HepG2 (cell line): ENCODE results near the gene TACC3. TPM values are rescaled to one million over a fixed set of nuclear protein-coding genes. Genes with fewer than 3 reads are reported as not detected.

Experiments used
- HDAC6 ChIP-seq: fragments of 200-600 bp; sonication (generic); IDR thresholded peaks from 2 replicates; pipeline ENCODE4 v1.7.0; 2017; ENCODE audit warnings: mild to moderate bottlenecking, antibody characterized with exemption, low read length, low read depth
- KAT2B ChIP-seq: fragments of 150-350 bp; IDR thresholded peaks from 2 replicates; pipeline ENCODE4 v1.6.1; 2014; ENCODE audit warnings: low read depth, low read length, borderline replicate concordance
- REPIN1 ChIP-seq: sonication (generic); formaldehyde crosslinking; IDR thresholded peaks from 2 replicates; pipeline ENCODE4 v1.8.0; 2022; ENCODE audit warnings: missing genetic modification reagents, low read depth, mild to moderate bottlenecking, borderline replicate concordance
- SCMH1 ChIP-seq: sonication (generic); formaldehyde crosslinking; IDR thresholded peaks from 2 replicates; pipeline ENCODE4 v1.9.0; 2021; ENCODE audit warnings: missing genetic modification reagents, mild to moderate bottlenecking, borderline replicate concordance
- SP5 ChIP-seq: IDR thresholded peaks from 2 replicates; pipeline ENCODE4 v1.6.1; 2016; ENCODE audit warnings: low read depth, borderline replicate concordance
- YEATS2 ChIP-seq: sonication (generic); formaldehyde crosslinking; IDR thresholded peaks from 2 replicates; pipeline ENCODE4 v1.4.0; 2020; ENCODE audit warnings: missing genetic modification reagents, borderline replicate concordance
- ZNF143 ChIP-seq: sonication (generic); formaldehyde crosslinking; IDR thresholded peaks from 2 replicates; pipeline ENCODE4 v1.4.0; 2020; ENCODE audit warnings: missing genetic modification reagents
- ZNF451 ChIP-seq: sonication (generic); formaldehyde crosslinking; IDR thresholded peaks from 2 replicates; pipeline ENCODE4 v1.5.0; 2020; ENCODE audit warnings: mild to moderate bottlenecking, missing genetic modification reagents
- ZNF564 ChIP-seq: sonication (generic); formaldehyde crosslinking; IDR thresholded peaks from 2 replicates; pipeline ENCODE4 v1.8.1; 2023; ENCODE audit warnings: mild to moderate bottlenecking, missing genetic modification reagents
- ZNF83 ChIP-seq: sonication (generic); formaldehyde crosslinking; IDR thresholded peaks from 2 replicates; pipeline ENCODE4 v1.4.0; 2020; ENCODE audit warnings: missing genetic modification reagents, mild to moderate bottlenecking, borderline replicate concordance
- ZNF883 ChIP-seq: sonication (generic); formaldehyde crosslinking; IDR thresholded peaks from 2 replicates; pipeline ENCODE4 v1.5.1; 2020; ENCODE audit warnings: mild to moderate bottlenecking, missing genetic modification reagents; ENCODE audit errors: not compliant biosample characterization
- polyA plus RNA-seq, 8 experiments: library from polyadenylated mRNA; depleted of rRNA in 3 of 8; stranded (reverse) in 7 of 8; unstranded in 1 of 8; fragments of >200 nt; fragmentation: Illumina TruSeq in 4 of 8; extraction: Trizol in 4 of 8; gene quantifications; 2 replicates each; pipeline versions ENCODE4 v1.2.1 to v1.2.3, GENCODE V29; 2011 to 2016; ENCODE audit warnings: low read depth in 4 of 8, missing spikeins in 1 of 8, mixed read lengths in 1 of 8; ENCODE audit not compliant: insufficient read depth in 1 of 8
- total RNA-seq, 5 experiments: library from RNA; depleted of rRNA; stranded (reverse); fragments of >200 nt; fragmentation: Illumina TruSeq; extraction: Trizol; gene quantifications; 2 replicates each; pipeline ENCODE4 v1.2.3, GENCODE V29; 2016; ENCODE audit warnings: low read depth in 1 of 5
- TF ChIP-seq, protein P1 (sequence below), 2 experiments: sonication (generic) in 1 of 2; formaldehyde crosslinking in 1 of 2; IDR thresholded peaks; 2 replicates each; pipeline versions ENCODE4 v1.4.0 to v1.6.1; 2016 to 2020; ENCODE audit warnings: borderline replicate concordance in 1 of 2, low read depth in 1 of 2, mild to moderate bottlenecking in 1 of 2, missing genetic modification reagents in 1 of 2
- TF ChIP-seq, protein P2 (sequence below): IDR thresholded peaks from 2 replicates; pipeline ENCODE4 v1.6.1; 2016; ENCODE audit warnings: missing genetic modification reagents, missing compliant biosample characterization
- TF ChIP-seq, protein P3 (sequence below): sonication (generic); formaldehyde crosslinking; IDR thresholded peaks from 2 replicates; pipeline ENCODE4 v1.9.0; 2022; ENCODE audit warnings: low read depth, missing genetic modification reagents
- TF ChIP-seq, protein P4 (sequence below): sonication (generic); formaldehyde crosslinking; IDR thresholded peaks from 2 replicates; pipeline ENCODE4 v1.4.0; 2020; ENCODE audit warnings: missing genetic modification reagents
- TF ChIP-seq, protein P5 (sequence below): sonication (generic); formaldehyde crosslinking; IDR thresholded peaks from 2 replicates; pipeline ENCODE4 v1.4.0; 2020; ENCODE audit warnings: missing genetic modification reagents, borderline replicate concordance

The TACC3 gene
- total and polyA plus RNA-seq, 2 of the 13 experiments (the other 11 are each of a cell fraction or from before 2014, with no cell fraction given) = 20.3 to 21.2 TPM

DNA sequence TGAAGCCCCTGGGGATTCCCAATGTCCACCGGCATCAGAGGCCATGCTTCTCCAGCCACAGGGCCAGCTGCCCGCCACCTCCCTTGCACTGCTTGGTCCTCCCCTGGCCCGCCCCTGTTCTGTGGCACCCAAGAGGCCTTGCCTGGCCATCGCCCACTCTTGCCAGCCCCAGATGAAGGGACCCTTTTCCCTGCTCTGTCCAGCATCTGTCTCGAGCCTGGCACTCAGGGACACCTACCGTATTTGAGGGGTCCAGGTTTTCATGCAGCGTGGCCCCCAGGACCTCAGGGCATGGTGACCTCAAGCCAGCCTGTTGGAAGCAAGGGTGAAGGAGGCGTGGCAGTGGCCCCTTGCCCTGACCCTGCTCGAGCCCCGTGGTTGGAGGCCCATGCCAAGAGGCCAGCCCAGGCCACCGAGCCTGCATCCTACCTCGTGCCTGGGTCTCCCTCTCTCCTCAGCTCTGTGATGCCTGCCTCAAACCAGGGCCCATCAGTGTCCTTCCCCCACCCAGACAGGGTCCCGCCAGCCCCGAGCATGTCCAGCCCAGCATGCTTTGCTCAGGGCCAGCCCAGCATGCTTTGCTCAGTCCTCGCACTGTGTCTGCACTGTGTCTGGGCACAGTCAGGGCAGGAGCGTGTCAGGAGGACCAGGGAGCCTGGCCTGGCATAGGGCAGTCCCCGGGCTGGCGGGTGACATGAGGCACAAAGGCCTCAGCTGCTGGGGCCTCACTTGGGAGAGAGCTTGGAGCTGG is 57.5 kb downstream of the TACC3 start (continued):
- TF ChIP-seq, protein P1, sequence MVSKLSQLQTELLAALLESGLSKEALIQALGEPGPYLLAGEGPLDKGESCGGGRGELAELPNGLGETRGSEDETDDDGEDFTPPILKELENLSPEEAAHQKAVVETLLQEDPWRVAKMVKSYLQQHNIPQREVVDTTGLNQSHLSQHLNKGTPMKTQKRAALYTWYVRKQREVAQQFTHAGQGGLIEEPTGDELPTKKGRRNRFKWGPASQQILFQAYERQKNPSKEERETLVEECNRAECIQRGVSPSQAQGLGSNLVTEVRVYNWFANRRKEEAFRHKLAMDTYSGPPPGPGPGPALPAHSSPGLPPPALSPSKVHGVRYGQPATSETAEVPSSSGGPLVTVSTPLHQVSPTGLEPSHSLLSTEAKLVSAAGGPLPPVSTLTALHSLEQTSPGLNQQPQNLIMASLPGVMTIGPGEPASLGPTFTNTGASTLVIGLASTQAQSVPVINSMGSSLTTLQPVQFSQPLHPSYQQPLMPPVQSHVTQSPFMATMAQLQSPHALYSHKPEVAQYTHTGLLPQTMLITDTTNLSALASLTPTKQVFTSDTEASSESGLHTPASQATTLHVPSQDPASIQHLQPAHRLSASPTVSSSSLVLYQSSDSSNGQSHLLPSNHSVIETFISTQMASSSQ (IDR thresholded peaks at IDR 0.05; ENCODE audit: low read depth) = no peak
- TF ChIP-seq, protein P1 (CRISPR knock-in tag; IDR thresholded peaks at IDR 0.05; ENCODE audit: borderline replicate concordance) = no peak
- no peak for TF ChIP-seq SCMH1 (CRISPR knock-in tag)
- TF ChIP-seq HDAC6 = no peak
- no peak for TF ChIP-seq KAT2B
- TF ChIP-seq ZNF143 (CRISPR knock-in tag) = peak; percentile 79
- TF ChIP-seq, protein P2, sequence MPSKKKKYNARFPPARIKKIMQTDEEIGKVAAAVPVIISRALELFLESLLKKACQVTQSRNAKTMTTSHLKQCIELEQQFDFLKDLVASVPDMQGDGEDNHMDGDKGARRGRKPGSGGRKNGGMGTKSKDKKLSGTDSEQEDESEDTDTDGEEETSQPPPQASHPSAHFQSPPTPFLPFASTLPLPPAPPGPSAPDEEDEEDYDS (CRISPR knock-in tag) = no peak
- TF ChIP-seq REPIN1 (CRISPR knock-in tag) = peak; percentile 37; the same call in 1 of the 2 replicates
- TF ChIP-seq SP5 (CRISPR knock-in tag) = peak; percentile 38
- TF ChIP-seq, protein P3, sequence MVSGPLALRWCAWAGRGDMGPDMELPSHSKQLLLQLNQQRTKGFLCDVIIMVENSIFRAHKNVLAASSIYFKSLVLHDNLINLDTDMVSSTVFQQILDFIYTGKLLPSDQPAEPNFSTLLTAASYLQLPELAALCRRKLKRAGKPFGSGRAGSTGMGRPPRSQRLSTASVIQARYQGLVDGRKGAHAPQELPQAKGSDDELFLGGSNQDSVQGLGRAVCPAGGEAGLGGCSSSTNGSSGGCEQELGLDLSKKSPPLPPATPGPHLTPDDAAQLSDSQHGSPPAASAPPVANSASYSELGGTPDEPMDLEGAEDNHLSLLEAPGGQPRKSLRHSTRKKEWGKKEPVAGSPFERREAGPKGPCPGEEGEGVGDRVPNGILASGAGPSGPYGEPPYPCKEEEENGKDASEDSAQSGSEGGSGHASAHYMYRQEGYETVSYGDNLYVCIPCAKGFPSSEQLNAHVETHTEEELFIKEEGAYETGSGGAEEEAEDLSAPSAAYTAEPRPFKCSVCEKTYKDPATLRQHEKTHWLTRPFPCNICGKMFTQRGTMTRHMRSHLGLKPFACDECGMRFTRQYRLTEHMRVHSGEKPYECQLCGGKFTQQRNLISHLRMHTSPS = peak; percentile 59
- TF ChIP-seq ZNF83 = 0 out of 2 replicates have a peak, but pooled peaks have one; percentile 15
- peak; percentile 13; the same call in 1 of the 2 replicates for TF ChIP-seq ZNF451 (CRISPR knock-in tag)
- TF ChIP-seq, protein P4, sequence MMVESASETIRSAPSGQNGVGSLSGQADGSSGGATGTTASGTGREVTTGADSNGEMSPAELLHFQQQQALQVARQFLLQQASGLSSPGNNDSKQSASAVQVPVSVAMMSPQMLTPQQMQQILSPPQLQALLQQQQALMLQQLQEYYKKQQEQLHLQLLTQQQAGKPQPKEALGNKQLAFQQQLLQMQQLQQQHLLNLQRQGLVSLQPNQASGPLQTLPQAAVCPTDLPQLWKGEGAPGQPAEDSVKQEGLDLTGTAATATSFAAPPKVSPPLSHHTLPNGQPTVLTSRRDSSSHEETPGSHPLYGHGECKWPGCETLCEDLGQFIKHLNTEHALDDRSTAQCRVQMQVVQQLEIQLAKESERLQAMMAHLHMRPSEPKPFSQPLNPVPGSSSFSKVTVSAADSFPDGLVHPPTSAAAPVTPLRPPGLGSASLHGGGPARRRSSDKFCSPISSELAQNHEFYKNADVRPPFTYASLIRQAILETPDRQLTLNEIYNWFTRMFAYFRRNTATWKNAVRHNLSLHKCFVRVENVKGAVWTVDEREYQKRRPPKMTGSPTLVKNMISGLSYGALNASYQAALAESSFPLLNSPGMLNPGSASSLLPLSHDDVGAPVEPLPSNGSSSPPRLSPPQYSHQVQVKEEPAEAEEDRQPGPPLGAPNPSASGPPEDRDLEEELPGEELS = no peak
- peak; percentile 84 for TF ChIP-seq ZNF883
- TF ChIP-seq, protein P5, sequence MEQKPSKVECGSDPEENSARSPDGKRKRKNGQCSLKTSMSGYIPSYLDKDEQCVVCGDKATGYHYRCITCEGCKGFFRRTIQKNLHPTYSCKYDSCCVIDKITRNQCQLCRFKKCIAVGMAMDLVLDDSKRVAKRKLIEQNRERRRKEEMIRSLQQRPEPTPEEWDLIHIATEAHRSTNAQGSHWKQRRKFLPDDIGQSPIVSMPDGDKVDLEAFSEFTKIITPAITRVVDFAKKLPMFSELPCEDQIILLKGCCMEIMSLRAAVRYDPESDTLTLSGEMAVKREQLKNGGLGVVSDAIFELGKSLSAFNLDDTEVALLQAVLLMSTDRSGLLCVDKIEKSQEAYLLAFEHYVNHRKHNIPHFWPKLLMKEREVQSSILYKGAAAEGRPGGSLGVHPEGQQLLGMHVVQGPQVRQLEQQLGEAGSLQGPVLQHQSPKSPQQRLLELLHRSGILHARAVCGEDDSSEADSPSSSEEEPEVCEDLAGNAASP = peak; percentile 28; the same call in 1 of the 2 replicates
- 0 out of 2 replicates have a peak, but pooled peaks have one; percentile 42 for TF ChIP-seq ZNF564
- no peak for TF ChIP-seq YEATS2 (CRISPR knock-in tag)
